HUES48 (cell line): ENCODE results near the gene USP25.

Experiments used
- H3K27ac ChIP-seq: one replicate; pipeline ENCODE4 v1.7.0; 2013; ENCODE audit warnings: low read depth, low read length, inconsistent platforms
- H3K27me3 ChIP-seq: 2 replicates; pipeline ENCODE4 v1.6.1; 2013; ENCODE audit warnings: mild to moderate bottlenecking, low read length; ENCODE audit not compliant: control insufficient read depth, insufficient read depth
- H3K36me3 ChIP-seq: 2 replicates; pipeline ENCODE4 v1.6.1; 2013; ENCODE audit warnings: low read length; ENCODE audit not compliant: control insufficient read depth, insufficient read depth
- H3K4me1 ChIP-seq: 2 replicates; pipeline ENCODE4 v1.6.1; 2013; ENCODE audit warnings: mild to moderate bottlenecking, low read length; ENCODE audit not compliant: control insufficient read depth, insufficient read depth
- H3K4me3 ChIP-seq: 2 replicates; pipeline ENCODE4 v1.5.1; 2013; ENCODE audit warnings: mild to moderate bottlenecking, low read depth, low read length
- H3K9ac ChIP-seq: 2 replicates; pipeline ENCODE4 v1.6.1; 2013; ENCODE audit warnings: mild to moderate bottlenecking, low read depth, low read length, moderate library complexity
- H3K9me3 ChIP-seq: 2 replicates; pipeline ENCODE4 v1.6.1; 2013; ENCODE audit warnings: low read length; ENCODE audit not compliant: control insufficient read depth, insufficient read depth

USP25 gene

DNA sequence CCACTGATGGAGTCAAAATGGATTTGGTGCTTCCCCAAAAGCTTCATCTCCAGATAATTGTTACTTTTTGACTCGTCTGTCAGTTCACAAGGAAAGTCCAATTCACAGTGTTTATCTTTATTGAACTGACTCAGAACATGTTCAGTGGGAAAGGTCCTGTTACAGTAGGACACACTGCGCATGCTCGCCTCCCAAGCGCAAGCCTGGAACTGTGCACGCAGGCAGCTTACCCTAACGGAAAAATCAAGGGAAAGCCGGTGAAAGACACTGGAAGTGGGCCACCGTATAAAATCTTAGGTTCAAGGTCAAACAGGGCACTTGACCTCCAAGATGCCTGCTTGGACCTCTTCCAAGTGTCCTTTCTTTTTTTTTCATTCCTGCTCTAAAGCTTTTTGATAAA, 174.6 kb downstream of the USP25 start:
- H3K4me1 ChIP-seq = no peaks in the 10 kb centered on the region
- H3K27me3 ChIP-seq = no peaks in the 10 kb centered on the region
- H3K9ac ChIP-seq = no peak overlapping the region
- no peak overlapping the region for H3K4me3 ChIP-seq
- peaks cover 18% of the 10 kb centered on the region for H3K9me3 ChIP-seq
- no peak overlapping the region for H3K27ac ChIP-seq
- no peaks in the 10 kb centered on the region for H3K36me3 ChIP-seq

DNA sequence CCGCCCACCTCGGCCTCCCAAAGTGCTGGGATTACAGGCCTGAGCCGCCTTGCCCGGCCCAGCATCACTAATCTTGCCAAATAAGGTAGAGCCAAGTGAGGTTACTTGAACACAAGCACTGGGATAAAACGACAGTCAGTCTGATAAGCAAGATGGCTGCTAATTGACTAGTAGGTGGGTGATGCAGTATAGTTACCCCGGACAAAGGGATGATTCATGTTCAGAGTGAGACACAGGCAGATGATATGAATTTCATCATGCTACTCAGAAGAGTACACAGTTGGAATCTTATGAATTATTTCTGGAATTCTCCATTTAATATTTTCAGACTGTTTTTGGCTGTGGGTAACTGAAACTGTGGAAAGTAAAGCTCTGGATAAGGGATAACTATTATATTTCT, 178.4 kb downstream of the USP25 start:
- H3K4me3 ChIP-seq = no peak overlapping the region
- no peaks in the 10 kb centered on the region for H3K36me3 ChIP-seq
- no peak overlapping the region for H3K27ac ChIP-seq
- no peak overlapping the region for H3K9ac ChIP-seq
- H3K27me3 ChIP-seq = no peaks in the 10 kb centered on the region
- H3K4me1 ChIP-seq = no peaks in the 10 kb centered on the region
- no peaks in the 10 kb centered on the region; the same call in 1 of the 2 replicates for H3K9me3 ChIP-seq

DNA sequence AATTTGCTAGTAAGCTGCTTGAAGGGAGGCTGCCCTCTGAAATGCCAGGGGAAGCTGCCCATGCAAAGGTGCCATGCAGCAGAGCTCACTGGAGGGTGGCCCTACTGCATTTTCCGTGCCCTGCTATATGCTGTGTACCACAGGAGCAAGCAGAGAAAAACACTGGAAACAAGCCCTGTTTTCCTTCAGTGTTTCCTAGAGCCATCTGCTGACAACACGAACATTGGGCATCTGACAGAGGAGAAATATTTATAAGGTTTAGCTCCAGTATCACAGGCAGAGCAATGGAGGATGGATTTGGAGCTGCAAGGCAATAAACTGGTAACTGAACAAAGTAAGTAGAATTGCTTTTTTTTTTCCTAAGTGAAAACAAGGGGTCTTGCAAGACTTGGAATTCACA, 198.4 kb downstream of the USP25 start:
- Histone ChIP-seq H3K4me1 (no peaks in the 10 kb centered on the region), H3K9me3 (no peaks in the 10 kb centered on the region), H3K27me3 (no peaks in the 10 kb centered on the region), H3K9ac (no peak overlapping the region), H3K4me3 (no peak overlapping the region), H3K27ac (no peak overlapping the region), H3K36me3 (no peaks in the 10 kb centered on the region)

DNA sequence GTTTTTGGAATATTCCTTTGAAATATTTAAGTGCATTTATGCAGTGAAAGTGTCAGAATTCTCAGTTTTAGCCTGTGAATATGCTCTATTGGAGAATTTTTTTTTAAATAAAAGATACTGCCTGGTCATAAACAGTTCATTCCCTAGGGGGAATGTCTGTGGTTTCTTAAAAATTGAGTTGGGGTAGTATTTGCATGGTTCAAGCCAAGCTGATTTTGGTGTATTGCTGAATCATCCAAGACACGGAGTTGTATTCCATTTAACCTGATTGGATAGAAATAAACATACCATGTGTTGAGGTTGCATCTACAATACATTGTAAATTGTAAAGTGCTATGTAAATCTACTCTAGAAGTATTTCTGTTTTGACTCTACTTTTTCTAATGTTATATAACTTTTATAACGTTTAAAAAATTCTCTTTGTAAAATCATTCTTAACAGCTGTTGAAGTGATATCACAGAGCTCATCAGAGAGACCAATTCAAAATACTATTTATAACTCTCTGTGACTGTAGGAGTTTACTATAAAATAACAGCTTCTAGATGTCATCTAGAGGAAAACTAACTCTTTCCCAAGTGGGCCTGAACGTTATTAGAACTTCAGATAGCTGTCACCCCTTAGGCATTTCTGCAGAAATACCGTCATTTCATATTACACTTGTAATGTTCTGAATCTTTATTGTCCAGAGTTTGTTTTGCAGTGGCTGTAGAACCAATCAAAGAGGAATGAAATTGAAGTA, 199.1 kb downstream of the USP25 start:
- no peaks in the 10 kb centered on the region for H3K36me3 ChIP-seq
- H3K9ac ChIP-seq = no peak overlapping the region
- H3K27ac ChIP-seq = no peak overlapping the region
- no peaks in the 10 kb centered on the region for H3K9me3 ChIP-seq
- no peaks in the 10 kb centered on the region for H3K27me3 ChIP-seq
- no peaks in the 10 kb centered on the region for H3K4me1 ChIP-seq
- H3K4me3 ChIP-seq = no peak overlapping the region

DNA sequence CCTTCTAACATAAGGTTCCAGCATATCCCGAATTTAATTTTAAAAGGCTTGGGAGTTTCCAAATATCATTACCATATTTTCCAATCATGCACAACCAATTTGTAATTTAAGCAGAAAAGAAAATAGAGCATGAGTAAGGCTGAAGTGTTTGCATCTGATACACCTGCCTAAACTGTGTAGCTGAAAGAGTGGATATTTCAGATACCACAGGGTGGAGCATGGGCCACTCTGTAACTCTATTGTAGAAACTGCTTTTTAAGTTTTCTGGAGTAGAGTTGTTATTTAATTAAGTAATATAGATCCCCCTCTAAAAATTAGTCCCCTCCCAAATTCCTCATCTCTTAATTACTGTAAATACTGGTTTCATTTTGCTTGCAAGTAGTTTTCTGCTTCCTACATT, 199.8 kb downstream of the USP25 start:
- Histone ChIP-seq H3K4me1 (no peaks in the 10 kb centered on the region), H3K27ac (no peak overlapping the region), H3K4me3 (no peak overlapping the region), H3K9ac (no peak overlapping the region), H3K36me3 (no peaks in the 10 kb centered on the region), H3K27me3 (no peaks in the 10 kb centered on the region), H3K9me3 (no peaks in the 10 kb centered on the region)
